ENCODE data around the gene JAG2. TPM values are rescaled to one million over a fixed set of nuclear protein-coding genes. Genes with fewer than 3 reads are reported as not detected.

Gene JAG2
- total RNA-seq, 1 experiment from 2014 or later, result 43.7 TPM

GRCh38 chr14:105100910-105101309 lies 67.7 kb downstream of the JAG2 start:
- POLR2A ChIA-PET, result no interaction called here
- H3K9me3 ChIP-seq (ENCODE audit: control insufficient read depth, insufficient read depth, low read depth, low read length), result no peaks in the 10 kb centered on the region
- DNase-seq (ENCODE audit: low read depth, low spot score), result no peak
- H3K27me3 ChIP-seq (ENCODE audit: control insufficient read depth, insufficient read depth, low read length), result no peaks in the 10 kb centered on the region
- CTCF ChIA-PET, result no interaction called here
- intact Hi-C loops (cut with micrococcal nuclease; ENCODE audit: unreplicated experiment) (no loop called here), in situ Hi-C loops (cut with HindIII; ENCODE audit: low pct_unique_long_range_greater_than_20kb, low sequenced_read_pairs) (no loop called here)
- H3K27ac ChIP-seq (ENCODE audit: low read length), result no peak overlapping the region
- no peak overlapping the region for H3K4me3 ChIP-seq (ENCODE audit: low read depth in 2 of 2, low read length in 2 of 2)
- H3K4me1 ChIP-seq (ENCODE audit: control insufficient read depth, insufficient read depth, low read length), result no peaks in the 10 kb centered on the region
- no TSS peak for BruUV-seq (replicated peaks)
- no peak for ATAC-seq
- no peaks in the 10 kb centered on the region for H3K36me3 ChIP-seq (ENCODE audit: control insufficient read depth, insufficient read depth, low read length)
- TF ChIP-seq TCF7L2 (IDR thresholded peaks at IDR 0.05; ENCODE audit: low read depth, low read length) (no peak), REST (IDR thresholded peaks at IDR 0.05; ENCODE audit: insufficient read depth in 1 of 2, low read depth in 2 of 2, low read length in 1 of 2) (no peak), POLR2AphosphoS5 (IDR thresholded peaks at IDR 0.05; ENCODE audit: low read depth, low read length) (no peak), SIN3A (IDR thresholded peaks at IDR 0.05; ENCODE audit: borderline replicate concordance, insufficient read depth, low read depth, low read length) (no peak), CTCF (IDR thresholded peaks at IDR 0.05) (no peak)

- in situ Hi-C loops (cut with HindIII; ENCODE audit: low pct_unique_long_range_greater_than_20kb, low sequenced_read_pairs), result no loop called here
- H3K36me3 ChIP-seq (ENCODE audit: control insufficient read depth, insufficient read depth, low read length), result no peaks in the 10 kb centered on the region
- ChIA-PET CTCF (no interaction called here), POLR2A (no interaction called here)
- TF ChIP-seq CTCF (IDR thresholded peaks at IDR 0.05) (no peak), SIN3A (IDR thresholded peaks at IDR 0.05; ENCODE audit: borderline replicate concordance, insufficient read depth, low read depth, low read length) (no peak), TCF7L2 (IDR thresholded peaks at IDR 0.05; ENCODE audit: low read depth, low read length) (no peak), REST (IDR thresholded peaks at IDR 0.05; ENCODE audit: insufficient read depth in 1 of 2, low read depth in 2 of 2, low read length in 1 of 2) (no peak), POLR2AphosphoS5 (IDR thresholded peaks at IDR 0.05; ENCODE audit: low read depth, low read length) (no peak)
- no peaks in the 10 kb centered on the region for H3K4me1 ChIP-seq (ENCODE audit: control insufficient read depth, insufficient read depth, low read length)
- intact Hi-C loops (cut with micrococcal nuclease; ENCODE audit: unreplicated experiment), result loop anchor here (10.0 kb wide), 2 partner anchors 65 to 185 kb away; partner anchors contain the start of gene JAG2
- H3K9me3 ChIP-seq (ENCODE audit: control insufficient read depth, insufficient read depth, low read depth, low read length), result no peaks in the 10 kb centered on the region
- H3K27me3 ChIP-seq (ENCODE audit: control insufficient read depth, insufficient read depth, low read length), result no peaks in the 10 kb centered on the region
- no peak for ATAC-seq
- BruUV-seq (replicated peaks), result no TSS peak
- H3K4me3 ChIP-seq (ENCODE audit: low read depth in 2 of 2, low read length in 2 of 2), result no peak overlapping the region
- DNase-seq (ENCODE audit: low read depth, low spot score), result no peak
- no peak overlapping the region for H3K27ac ChIP-seq (ENCODE audit: low read length)
Observed at GRCh38 chr14:105099778-105100177, 68.8 kb downstream of the JAG2 start.

All from Panc1 (cell line).